ENCODE measurements around the gene YY1. TPM values are rescaled to one million over a fixed set of nuclear protein-coding genes. Genes with fewer than 3 reads are reported as not detected.
A peak's percentile ranks its signal among the peaks of the same experiment; 100 is the strongest.
"Not testable (repeated sequence)": the region's sequence is repeated elsewhere in the genome, so short reads cannot be mapped to it uniquely, and the experiment has no call there.

The YY1 gene
- 66.4 TPM for polyA plus RNA-seq (ENCODE audit: insufficient read length)

DNA sequence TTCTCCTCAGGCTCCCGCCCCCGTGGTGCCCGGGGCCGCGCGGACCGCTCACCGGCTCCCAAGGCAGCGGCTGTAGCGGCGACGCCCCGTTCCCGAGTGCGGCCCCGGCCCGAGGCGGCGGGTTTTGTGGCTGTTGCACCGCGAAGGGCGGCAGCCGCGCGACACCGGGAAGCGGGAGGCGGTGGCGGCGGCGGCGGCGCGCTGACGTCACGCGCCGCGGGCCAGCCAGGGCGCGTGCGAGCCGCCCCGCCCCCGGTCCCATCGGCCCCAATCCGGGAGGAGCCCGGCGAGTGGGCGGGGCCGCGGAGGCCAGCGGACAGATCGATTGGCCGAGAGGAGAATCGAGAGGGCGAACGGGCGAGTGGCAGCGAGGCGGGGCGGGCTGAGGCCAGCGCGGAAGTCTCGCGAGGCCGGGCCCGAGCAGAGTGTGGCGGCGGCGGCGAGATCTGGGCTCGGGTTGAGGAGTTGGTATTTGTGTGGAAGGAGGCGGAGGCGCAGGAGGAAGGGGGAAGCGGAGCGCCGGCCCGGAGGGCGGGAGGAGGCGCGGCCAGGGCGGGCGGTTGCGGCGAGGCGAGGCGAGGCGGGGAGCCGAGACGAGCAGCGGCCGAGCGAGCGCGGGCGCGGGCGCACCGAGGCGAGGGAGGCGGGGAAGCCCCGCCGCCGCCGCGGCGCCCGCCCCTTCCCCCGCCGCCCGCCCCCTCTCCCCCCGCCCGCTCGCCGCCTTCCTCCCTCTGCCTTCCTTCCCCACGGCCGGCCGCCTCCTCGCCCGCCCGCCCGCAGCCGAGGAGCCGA is at the start of gene YY1:
YY1 (plus strand) TSS at position 726 of the 792 bp plus-strand sequence. CDS start 101 bp downstream, outside the sequence.
- DNase-seq (ENCODE audit: low read depth) = peak; percentile 84

DNA sequence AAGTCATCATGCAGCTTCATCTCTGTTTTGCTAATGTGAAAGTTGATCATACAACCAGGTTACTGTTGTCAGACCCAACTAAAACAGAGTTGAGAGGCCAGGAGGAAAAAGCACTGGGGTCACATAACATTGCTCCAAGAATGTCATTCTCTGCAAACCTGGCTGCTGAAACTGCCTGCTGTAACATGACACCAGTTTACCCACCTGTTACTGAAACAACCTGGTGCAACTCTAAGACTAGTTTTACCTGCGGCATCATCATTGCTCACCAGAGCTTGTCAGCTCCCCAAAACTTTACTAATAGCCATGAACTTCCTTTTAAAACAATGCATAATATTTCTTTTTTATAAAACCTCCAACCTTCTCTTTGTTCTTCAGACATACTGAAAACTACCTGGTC is 48.8 kb upstream of the YY1 start:
- DNase-seq (ENCODE audit: low read depth) = no peak

DNA sequence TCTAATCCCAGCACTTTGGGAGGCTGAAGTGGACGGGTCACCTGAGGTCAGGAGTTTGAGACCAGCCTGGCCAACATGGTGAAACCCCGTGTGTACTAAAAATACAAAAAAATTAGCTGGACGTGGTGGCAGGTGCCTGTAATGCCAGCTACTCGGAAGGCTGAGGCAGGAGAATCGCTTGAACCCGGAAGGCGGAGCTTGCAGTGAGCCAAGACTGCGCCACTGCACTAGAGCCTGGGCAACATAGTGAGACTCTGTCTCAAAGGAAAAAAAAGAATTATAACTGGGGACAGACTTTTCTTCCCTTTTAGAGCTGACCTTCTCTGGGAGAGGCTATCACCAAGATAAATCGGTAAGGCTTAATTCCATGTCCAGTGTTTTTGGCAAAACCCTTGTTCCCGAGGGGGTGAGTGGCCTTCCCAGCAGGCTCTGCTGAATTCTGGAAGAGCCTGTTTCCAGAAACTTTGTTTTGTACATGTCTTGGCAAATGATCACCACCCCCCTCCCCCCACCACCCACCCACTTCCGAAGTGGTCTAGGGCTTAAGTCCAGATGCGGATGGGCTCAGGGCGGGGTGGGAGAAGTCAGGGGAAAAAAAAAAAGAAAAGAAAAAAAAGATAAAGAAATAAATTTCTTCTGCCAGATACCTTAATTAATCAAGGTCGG is 47.2 kb upstream of the YY1 start:
- no peak for DNase-seq (ENCODE audit: low read depth)

DNA sequence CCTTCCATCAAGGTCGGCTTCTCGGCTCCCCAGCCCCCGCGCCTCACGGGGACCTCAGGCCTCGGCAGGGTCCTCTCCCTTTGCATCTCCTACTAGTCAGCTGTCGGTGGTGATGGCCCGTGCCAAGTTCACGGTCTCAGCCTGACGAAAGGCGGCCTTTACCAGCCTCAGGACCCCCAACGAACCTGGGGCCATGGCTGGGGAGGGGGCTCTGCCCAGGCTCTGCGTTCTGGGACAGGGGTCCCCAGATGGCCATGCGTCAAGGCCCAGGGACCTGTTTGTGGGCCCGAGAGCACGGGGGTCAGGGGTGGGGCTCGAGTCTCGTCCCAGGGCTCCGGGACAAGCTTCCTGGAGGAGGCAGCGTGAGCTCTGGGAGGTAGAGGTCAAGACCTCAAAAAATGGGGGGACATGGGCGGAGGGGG is 46.7 kb upstream of the YY1 start:
- no peak for DNase-seq (ENCODE audit: low read depth)

DNA sequence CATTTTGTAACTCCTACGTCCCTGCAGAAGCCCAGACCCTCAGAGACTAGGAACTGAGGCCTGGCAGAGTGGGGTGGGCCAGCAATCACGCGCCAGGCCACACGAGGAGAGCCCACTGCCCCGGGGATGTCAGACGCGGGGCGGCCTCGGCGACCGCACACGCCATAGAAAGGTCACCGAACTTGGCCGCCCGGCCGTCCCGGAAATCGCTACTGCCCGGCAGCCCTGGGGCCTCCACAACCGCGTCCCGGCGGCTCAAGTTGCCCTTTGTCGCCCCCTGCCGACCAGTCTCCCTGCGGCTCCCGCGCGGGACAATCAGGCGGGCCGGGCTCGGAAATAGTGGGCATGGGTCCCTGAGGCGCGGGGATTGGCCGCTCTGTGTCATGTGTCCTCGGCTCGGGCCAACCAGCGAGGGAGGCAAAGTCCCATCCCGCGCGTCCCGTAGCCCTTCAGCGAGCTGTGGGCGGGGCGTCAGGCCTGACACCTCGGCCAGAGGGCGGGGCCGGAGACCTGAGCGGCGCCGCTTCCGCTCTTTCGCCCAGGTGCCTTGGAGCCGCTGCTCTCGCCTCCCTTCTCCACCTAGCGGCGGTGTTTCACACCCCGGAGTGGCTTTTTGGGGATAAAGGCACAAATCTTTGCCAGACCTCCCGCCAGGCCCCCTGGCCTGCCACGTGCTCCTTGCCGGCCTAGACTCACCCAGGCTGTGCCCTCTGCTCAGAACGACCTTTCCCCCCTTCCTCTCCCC is 46.1 kb upstream of the YY1 start:
- DNase-seq (ENCODE audit: low read depth) = peak; percentile 90

DNA sequence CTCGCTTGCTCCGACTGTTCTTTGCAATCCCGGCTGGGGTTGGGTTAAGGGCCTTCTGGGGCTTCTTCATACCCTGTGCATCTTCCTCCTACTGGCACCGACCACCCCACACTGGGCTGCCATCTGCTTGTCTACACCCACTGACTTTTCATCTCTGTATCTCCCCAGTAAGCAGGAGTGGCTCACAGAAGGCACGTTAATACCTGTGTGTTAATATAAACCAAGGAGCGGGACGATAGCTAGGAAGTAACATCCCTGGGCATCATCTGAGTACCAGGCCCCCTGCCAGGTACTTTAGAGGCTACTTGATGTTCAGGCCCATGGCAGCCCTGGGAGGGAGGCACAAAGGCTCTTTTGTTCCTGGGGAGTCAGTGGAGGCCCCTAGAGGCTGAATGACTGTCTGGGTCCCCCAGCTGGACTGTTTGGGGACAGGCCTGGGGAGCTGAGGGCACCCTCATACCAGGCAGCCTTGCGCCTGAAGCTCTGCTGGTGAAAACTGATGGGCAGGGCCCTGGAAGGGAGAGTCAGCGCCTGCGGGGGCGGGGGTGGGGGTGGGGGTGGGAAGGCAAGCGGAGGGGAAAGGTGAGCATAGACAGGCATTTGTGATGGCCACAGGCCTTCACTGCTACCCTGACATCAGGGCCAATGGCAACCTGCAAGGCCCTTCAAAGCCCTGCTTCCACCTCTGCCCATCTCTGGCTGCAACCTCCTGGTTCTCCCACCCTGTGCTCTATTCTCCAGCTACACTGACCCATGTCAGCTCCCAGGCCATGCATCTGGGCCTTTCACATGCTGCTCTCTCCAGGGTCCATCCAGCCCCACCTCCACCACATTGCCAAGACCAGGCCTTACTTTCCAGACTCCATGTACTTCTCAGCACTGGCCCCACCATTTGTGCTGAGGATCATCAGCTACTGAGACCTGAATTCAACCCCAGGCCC is 45.3 kb upstream of the YY1 start:
- DNase-seq (ENCODE audit: low read depth) = no peak

DNA sequence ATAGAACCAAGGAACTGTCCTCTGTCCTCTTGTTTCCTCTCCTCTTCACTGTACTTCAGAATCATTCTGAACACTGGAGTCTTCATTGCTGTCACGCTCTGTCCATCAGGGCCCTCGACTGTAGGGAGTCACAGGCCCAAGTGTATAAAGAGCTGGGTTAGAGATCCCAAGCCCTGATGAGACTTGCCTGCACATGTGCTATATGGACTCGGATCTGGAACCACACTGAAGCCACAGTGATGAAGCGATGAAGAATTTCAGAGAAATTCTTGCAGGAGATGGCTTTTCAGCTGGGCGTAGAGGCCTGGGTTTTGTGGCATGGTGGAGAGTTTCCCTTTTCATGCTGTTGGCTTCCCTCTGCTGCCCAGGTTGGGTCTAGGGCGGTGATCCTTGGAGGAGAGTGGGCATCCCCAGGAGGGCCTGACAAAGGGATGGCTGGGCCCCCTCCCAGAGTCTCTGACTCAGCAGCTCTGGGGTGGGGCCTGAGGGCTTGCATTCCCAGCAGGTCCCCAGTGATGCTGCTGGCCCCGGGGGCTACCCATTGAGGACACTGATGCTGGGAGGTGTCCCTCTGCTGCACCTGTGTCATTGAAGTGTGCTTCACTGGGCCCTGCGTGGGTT is 39.6 kb upstream of the YY1 start:
- DNase-seq (ENCODE audit: low read depth) = no peak

DNA sequence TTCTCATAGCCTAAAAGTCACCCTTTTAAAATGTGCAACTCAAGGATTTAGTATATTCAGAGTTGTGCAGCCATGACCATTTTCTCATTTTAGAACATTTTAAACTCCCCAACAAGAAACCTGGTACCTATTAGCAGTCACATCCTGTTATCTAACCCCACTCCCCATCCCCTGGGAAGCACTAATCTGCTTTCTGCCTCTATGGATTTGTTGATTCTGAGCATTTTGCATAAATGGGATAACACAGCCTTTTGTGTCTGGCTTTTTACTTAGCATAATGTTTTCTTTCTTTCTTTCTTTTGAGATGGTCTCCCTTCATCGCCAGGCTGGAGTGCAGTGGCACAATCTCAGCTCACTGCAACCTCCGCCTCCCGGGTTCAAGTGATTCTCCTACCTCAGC is 38.6 kb upstream of the YY1 start:
- DNase-seq (ENCODE audit: low read depth) = no peak

DNA sequence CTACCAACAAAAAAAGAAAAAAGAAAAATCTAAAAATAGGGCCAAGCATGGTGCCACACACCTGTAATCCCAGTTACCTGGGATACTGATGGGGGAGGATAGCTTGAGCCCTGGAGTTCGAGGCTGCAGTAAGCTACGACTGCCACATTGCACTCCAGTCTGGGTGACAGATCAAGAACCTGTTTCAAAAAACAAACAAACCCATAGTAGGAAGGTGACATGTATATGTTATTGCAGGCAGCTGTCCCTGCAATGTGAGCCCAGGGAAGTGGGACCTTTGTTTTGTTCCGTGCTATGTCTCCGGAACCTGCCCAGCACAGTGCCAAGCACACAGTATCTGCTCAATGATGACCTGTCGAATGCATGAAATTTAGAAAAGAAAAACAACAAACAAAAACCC is 37.2 kb upstream of the YY1 start:
- DNase-seq (ENCODE audit: low read depth) = no peak

DNA sequence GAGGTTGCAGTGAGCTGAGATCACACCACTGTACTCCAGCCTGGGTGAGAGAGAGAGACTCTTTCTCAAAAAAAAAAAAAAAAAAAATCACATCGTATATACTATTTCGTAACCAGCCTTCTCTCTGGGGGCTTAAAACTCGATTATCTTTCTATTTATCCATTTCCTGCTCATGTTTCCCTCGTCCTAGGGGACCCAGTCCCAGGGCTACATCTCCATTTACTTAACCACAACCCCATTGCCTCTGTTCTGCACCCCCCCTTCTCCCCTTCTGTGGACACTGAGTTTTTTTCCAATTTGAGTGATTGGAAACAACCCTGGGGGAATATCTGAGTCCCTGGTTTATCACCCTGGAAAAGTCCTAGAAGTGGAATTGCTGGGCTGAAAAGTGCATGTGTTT is 36.2 kb upstream of the YY1 start:
- DNase-seq (ENCODE audit: low read depth) = no peak

DNA sequence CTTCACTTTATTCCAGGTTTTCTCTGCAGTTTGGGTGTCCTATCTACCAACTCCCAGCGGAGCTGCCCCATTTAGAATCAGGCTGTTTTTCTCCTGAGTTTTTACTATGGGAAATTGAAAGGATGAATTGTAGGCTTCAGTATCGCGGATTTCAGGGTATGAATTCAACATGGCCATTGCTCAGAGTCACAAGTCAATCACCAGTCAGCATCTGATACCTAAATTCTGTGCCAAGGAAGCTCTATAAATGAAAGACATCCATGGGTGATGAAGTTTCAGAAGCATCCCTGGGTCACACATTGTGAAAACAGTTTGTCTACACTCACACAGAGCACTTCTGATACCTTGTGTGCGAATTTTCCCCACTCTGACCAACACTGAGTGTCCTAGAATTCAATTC is 35.8 kb upstream of the YY1 start:
- DNase-seq (ENCODE audit: low read depth) = no peak

DNA sequence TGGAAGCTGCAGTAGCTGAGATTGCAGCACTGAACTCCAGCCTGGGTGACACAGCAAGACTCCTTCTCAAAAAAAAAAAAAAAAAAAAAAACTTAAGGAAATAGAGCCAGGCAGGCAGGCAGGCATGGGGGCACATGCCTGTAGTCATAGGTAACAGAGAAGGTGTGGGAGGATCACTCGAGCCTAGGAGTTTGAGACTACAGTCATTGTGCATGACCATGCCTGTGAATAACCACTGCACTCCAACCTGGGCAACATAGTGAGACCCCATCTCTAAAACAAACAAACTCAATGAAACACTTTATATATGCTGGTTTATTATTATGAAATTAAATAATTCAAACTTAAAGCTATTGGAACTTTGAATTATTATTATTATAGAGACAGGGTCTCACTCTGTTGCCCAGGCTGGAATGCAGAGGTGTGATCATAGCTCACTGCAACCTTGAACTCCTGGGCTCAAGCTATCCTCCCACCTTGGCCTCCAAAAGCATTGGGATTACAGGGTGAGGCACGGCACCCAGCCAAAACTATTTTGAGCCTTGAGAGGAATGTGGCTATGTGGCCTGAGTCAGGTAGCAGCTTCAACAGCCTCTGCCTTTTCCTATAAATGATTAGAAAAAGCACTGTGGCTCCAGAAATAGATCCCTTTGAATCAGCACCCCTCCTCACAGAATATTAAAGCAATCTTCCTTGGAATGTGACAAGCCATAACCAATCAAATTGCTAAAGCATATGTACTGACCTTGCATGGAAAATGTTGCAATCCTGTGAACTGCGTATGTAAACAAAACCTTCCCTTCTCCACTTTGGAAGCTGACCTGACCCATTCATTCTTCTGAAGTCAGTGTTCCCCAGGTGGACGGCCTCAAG is 34.7 kb upstream of the YY1 start:
- DNase-seq (ENCODE audit: low read depth) = no peak

DNA sequence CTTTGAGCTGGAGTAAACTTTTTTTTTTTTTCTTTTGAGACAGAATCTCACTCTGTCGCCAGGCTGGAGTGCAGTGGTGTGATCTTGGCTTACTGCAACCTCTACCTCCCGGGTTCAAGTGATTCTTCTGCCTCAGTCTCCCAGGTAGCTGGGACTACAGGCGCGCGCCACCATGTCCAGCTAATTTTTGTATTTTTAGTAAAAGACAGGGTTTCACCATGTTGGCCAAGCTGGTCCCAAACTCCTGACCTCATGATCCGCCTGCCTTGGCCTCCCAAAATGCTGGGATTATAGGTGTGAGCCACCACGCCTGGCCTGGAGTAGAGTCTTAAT is 34.1 kb upstream of the YY1 start:
- not testable (repeated sequence) for DNase-seq (ENCODE audit: low read depth)

DNA sequence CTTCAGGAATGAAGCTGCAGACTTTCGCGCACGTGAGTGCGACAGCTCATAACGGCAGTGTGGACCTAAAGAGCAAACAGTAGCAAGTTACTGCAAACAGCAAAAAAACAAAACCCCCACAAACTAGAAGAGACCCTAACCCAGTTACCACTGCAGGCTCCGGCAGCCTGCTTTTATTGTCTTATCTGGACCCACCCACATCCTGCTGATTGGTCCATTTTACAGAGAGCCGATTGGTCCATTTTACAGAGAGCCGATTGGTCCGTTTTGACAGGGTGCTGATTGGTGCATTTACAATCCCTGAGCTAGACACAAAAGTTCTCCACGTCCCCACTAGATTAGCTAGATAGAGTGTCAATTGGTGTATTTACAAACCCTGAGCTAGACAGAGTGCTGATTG is 31.4 kb upstream of the YY1 start:
- DNase-seq (ENCODE audit: low read depth) = not testable (repeated sequence)

DNA sequence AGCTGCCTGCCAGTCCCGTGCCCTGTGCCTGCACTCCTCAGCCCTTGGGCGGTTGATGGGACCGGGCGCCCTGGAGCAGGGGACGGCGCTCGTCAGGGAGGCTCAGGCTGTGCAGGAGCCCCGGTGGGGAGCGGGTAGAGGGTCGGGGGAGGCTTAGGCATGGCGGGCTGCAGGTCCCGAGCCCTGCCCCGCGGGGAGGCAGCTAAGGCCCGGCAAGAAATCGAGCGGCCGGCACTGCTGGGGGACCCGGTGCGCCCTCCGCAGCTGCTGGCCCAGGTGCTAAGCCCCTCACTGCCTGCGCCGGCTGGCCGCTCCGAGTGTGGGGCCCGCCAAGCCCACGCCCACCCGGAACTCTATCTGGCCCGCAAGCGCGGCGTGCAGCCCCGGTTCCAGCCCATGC is 30.8 kb upstream of the YY1 start:
- DNase-seq (ENCODE audit: low read depth) = not testable (repeated sequence)

DNA sequence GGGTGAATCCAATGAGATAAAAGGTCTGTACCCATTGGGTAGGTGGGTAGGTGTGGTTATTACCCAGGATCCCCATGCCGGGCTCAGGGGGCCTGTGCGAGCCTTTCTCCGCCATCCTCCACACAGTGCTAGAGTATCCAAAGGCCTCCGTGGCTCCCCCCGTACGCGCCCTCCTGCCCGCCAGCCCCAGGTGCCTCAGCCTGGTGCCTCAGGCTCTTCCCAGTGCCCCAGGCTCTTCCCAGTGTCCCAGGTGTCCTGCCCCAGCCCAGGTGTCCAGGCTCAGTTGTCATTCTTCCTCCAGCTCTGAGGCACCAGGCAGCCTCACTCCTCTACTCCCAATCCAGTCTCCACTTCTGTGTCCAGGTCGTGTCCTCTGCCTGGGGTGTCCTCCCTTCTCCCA is 27.6 kb upstream of the YY1 start:
- DNase-seq (ENCODE audit: low read depth) = no peak

DNA sequence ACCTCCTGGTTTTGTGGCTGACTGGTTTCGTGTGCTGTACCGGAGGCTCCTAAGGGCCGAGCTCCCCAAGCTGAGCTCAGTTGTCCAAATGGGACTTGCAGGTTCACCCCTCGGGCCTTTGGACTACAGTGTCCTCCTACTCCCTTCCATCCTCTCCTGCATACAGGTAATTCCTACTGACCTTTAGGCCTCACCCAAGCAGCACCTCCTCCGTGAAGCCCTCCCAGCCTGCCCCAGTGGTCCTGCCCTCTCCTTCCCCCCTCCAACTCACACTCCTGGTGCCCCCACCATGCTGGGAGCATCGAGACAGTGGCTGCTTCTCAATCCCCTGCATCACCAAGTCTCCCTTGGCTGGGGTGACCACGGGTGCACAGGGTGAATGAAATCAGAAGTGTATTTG is 27.1 kb upstream of the YY1 start:
- no peak for DNase-seq (ENCODE audit: low read depth)

DNA sequence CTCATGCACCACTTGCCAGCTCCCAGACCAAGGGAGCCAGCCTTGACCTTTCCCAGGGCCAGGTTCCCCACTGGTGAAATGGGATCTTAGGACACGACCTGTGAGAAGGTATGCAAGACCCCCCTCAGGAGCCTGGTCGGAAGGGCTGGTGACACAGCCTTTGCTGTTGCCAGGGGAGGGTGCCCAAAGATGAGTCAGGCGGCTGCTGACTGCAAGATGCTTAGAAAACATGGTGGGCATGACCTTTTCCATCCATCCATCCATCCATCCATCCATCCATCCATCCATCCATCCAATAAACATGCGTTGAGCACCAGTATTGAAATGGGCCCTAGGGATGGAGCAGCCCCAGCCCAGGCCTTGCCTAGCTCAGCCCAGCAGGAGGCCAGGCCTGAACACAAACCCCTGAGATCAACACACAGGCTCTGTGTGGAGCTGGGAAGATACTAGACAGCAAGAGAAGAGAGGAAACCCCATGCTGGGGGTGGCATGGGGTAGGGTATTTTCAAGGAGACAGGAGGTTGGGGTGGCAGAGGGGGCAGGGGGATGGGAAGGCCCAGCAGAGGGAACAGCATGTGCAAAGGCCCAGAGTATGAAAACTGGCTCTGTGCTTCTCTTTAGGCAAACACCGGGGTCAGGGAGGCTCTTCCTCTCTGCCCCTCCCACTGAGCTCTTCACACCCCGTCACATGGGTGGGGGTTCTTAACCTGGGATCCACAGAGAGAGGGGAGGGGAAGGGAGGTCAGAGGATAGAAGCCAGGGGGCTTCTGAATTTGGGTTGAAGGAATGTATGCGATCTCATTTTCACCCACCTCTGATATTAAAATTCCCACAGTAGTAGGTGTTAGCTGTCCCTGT is 26.2 kb upstream of the YY1 start:
- no peak for DNase-seq (ENCODE audit: low read depth)

DNA sequence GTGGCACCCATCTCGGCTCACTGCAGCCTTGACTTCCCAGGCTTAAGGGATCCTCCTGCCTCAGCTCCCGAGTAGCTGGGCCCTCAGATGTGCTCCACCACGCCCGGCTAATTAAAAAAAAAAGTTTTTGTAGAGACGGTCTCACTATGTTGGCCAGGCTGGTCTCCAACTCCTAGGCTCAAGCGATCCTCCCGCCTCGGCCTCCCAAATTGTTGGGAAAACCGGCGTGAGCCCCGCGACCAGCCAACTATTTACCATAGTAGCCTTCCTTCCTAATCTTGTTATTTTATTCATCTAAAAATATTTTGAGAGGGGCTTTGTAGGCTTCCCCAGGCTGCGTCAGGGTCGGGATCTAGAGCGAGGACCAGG is 25.4 kb upstream of the YY1 start:
- no peak for DNase-seq (ENCODE audit: low read depth)

Measured in forelimb muscle (tissue), 1 donor.